ENCODE results near the gene PLA2G7. TPM values are rescaled to one million over a fixed set of nuclear protein-coding genes. Genes with fewer than 3 reads are reported as not detected.

PLA2G7 gene
- polyA plus RNA-seq, 1 donor from 2014 or later, result 0.35 TPM

DNA sequence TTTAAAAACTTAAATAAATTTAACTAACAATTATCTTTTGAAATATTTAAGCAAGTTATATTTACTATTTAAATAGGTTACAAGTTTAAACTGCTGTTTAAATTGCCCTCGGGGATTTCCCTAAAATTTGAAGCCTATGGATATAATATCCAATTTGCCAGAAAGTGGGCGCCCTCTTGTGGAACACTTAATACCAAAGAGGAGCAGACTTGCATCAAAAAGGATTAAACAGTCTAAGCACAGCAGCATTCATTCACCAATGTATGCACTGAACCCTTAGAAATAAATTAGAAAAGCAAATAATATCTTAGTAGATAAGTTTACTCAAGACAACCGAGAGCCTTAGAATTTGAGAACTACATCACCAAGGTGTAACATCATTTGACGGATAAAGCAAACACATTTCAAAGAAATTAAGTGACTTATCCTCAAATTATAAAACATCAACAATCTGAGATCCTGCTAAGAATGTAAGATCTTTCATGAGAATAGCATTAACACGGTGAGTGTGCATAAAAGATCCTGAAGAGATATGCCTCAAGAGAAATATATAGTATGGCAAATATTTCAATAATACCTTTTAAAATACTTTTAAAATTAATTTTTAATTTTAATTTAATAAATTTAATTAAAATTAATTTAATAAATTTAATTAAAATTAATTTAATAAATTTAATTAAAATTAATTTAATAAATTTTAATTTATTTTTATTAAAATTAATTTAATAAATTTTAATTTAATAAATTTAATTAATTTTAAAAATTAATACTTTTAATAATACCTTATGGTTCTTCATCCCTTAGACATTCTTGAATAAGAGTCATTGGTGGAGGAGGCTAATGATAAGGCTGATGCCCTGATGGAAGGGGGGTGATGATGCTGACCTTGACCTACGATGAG, 46.6 kb upstream of the PLA2G7 start:
- Histone ChIP-seq H3K4me3 (ENCODE audit: low read length) (no peak overlapping the region), H3K4me2 (ENCODE audit: low read length) (no peak overlapping the region), H3K27ac (ENCODE audit: low read length) (no peak overlapping the region), H3K27me3 (ENCODE audit: insufficient read depth, low read depth, low read length) (no peaks in the 10 kb centered on the region), H4K20me1 (ENCODE audit: insufficient read depth) (no peaks in the 10 kb centered on the region), H2AFZ (ENCODE audit: low read depth, low read length) (no peak overlapping the region), H3K79me2 (replicated peaks; ENCODE audit: insufficient read depth, low read length) (no peaks in the 10 kb centered on the region), H3F3A (ENCODE audit: insufficient read depth, low read length, poor library complexity, severe bottlenecking) (no peaks in the 10 kb centered on the region), H3K36me3 (ENCODE audit: insufficient read depth, low read length) (no peaks in the 10 kb centered on the region), H3K9me3 (ENCODE audit: low read length) (no peaks in the 10 kb centered on the region), H3K9ac (ENCODE audit: low read length) (no peak overlapping the region), H3K9me2 (ENCODE audit: insufficient read depth, low read length) (no peaks in the 10 kb centered on the region)
- peak; percentile 76 for TF ChIP-seq RAD21 (conservative IDR thresholded peaks at IDR 0.05)
- no peak for TF ChIP-seq EZH2 (IDR thresholded peaks at IDR 0.05; ENCODE audit: borderline replicate concordance, insufficient read depth, low read length, poor library complexity, severe bottlenecking)
- TF ChIP-seq, protein P1, sequence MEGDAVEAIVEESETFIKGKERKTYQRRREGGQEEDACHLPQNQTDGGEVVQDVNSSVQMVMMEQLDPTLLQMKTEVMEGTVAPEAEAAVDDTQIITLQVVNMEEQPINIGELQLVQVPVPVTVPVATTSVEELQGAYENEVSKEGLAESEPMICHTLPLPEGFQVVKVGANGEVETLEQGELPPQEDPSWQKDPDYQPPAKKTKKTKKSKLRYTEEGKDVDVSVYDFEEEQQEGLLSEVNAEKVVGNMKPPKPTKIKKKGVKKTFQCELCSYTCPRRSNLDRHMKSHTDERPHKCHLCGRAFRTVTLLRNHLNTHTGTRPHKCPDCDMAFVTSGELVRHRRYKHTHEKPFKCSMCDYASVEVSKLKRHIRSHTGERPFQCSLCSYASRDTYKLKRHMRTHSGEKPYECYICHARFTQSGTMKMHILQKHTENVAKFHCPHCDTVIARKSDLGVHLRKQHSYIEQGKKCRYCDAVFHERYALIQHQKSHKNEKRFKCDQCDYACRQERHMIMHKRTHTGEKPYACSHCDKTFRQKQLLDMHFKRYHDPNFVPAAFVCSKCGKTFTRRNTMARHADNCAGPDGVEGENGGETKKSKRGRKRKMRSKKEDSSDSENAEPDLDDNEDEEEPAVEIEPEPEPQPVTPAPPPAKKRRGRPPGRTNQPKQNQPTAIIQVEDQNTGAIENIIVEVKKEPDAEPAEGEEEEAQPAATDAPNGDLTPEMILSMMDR (IDR thresholded peaks at IDR 0.05; ENCODE audit: poor library complexity, severe bottlenecking), result peak; percentile 81
- TF ChIP-seq, protein P2, sequence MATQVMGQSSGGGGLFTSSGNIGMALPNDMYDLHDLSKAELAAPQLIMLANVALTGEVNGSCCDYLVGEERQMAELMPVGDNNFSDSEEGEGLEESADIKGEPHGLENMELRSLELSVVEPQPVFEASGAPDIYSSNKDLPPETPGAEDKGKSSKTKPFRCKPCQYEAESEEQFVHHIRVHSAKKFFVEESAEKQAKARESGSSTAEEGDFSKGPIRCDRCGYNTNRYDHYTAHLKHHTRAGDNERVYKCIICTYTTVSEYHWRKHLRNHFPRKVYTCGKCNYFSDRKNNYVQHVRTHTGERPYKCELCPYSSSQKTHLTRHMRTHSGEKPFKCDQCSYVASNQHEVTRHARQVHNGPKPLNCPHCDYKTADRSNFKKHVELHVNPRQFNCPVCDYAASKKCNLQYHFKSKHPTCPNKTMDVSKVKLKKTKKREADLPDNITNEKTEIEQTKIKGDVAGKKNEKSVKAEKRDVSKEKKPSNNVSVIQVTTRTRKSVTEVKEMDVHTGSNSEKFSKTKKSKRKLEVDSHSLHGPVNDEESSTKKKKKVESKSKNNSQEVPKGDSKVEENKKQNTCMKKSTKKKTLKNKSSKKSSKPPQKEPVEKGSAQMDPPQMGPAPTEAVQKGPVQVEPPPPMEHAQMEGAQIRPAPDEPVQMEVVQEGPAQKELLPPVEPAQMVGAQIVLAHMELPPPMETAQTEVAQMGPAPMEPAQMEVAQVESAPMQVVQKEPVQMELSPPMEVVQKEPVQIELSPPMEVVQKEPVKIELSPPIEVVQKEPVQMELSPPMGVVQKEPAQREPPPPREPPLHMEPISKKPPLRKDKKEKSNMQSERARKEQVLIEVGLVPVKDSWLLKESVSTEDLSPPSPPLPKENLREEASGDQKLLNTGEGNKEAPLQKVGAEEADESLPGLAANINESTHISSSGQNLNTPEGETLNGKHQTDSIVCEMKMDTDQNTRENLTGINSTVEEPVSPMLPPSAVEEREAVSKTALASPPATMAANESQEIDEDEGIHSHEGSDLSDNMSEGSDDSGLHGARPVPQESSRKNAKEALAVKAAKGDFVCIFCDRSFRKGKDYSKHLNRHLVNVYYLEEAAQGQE (IDR thresholded peaks at IDR 0.05; ENCODE audit: borderline replicate concordance), result no peak
- no peak for TF ChIP-seq EP300 (conservative IDR thresholded peaks at IDR 0.05; ENCODE audit: poor library complexity, severe bottlenecking)
- no peak for TF ChIP-seq POLR2AphosphoS5 (IDR thresholded peaks at IDR 0.05)
- TF ChIP-seq SMC3 (conservative IDR thresholded peaks at IDR 0.05; ENCODE audit: poor library complexity), result peak; percentile 91
- no peak for TF ChIP-seq TAF1 (IDR thresholded peaks at IDR 0.05; ENCODE audit: low read depth)
- no peak for TF ChIP-seq MXI1 (conservative IDR thresholded peaks at IDR 0.05; ENCODE audit: poor library complexity, severe bottlenecking)

DNA sequence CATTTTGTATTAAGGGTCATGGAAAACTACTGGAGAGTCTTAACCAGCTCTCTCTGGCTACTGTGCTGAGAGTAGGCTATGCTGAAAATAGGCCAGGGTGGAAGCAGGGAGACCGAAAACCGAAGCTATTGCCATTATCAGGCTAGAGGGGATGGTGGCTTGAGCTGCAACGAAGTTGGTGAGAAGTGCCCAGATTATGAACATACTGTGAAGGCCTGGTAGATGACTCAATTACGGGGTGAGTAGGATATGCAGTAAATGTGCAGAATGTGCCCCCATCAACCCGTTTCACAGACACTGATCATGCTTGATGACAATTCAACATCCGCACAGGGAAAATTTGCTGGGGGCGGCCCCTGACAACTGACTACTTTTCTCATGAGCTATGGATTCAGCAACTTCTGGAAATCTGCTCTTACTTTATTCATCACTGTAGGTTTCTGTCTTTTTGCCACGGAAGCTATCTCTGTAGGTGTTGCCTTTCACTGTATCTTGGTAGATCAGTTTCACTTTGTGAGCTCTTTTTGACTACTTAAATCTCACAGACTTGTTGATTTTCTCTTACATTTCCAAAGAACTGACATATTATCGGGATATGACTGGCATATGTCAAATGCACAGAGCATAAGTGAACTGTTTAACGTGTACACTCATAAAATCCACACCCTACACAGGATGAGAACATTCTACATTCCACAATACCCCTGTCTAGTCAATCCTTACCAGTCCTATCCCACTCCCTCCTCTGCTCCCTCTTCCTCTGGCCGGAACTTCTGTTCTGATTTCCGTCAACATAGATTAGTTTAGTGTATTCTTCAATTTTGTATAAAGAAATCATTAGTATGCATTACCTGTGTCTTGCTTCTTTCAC, 42.5 kb upstream of the PLA2G7 start:
- no peaks in the 10 kb centered on the region for H3F3A ChIP-seq (ENCODE audit: insufficient read depth, low read length, poor library complexity, severe bottlenecking)
- H3K27me3 ChIP-seq (ENCODE audit: insufficient read depth, low read depth, low read length), result no peaks in the 10 kb centered on the region
- H3K4me3 ChIP-seq (ENCODE audit: low read length), result no peak overlapping the region
- no peaks in the 10 kb centered on the region for H3K36me3 ChIP-seq (ENCODE audit: insufficient read depth, low read length)
- no peaks in the 10 kb centered on the region for H3K79me2 ChIP-seq (replicated peaks; ENCODE audit: insufficient read depth, low read length)
- H2AFZ ChIP-seq (ENCODE audit: low read depth, low read length), result no peak overlapping the region
- H4K20me1 ChIP-seq (ENCODE audit: insufficient read depth), result no peaks in the 10 kb centered on the region
- peak; percentile 29 for TF ChIP-seq EP300 (conservative IDR thresholded peaks at IDR 0.05; ENCODE audit: poor library complexity, severe bottlenecking)
- TF ChIP-seq EZH2 (IDR thresholded peaks at IDR 0.05; ENCODE audit: borderline replicate concordance, insufficient read depth, low read length, poor library complexity, severe bottlenecking), result no peak
- H3K9me2 ChIP-seq (ENCODE audit: insufficient read depth, low read length), result no peaks in the 10 kb centered on the region
- H3K4me2 ChIP-seq (ENCODE audit: low read length), result no peak overlapping the region
- H3K9me3 ChIP-seq (ENCODE audit: low read length), result no peaks in the 10 kb centered on the region
- no peak overlapping the region for H3K27ac ChIP-seq (ENCODE audit: low read length)
- H3K9ac ChIP-seq (ENCODE audit: low read length), result no peak overlapping the region

All from neural cell (in vitro differentiated cells).